Measurements from ENCODE around the gene FOXP2.
"Not testable (repeated sequence)": the region's sequence is repeated elsewhere in the genome, so short reads cannot be mapped to it uniquely, and the experiment has no call there.

Gene FOXP2

DNA sequence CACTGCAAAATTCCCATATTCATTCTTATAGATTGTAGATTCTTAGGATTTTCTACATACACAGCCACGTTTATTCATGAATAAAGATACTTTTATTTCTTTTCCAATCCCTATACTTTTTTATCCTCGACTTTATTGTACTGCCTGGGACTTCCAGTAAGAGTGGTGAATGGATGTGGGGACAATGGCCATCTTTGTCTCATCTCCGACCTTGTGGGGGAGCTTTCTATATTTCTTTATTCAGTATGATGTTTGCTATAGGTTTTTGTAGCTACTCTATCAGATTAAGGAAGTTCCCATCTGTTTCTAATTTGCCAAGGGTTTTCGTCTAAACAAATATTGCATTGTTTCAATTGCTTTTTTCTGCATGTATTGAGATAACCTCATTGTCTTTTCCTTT lies 184.3 kb downstream of the FOXP2 start:
- H4K20me1 ChIP-seq (ENCODE audit: insufficient read depth, low read length) = no peaks in the 10 kb centered on the region
- H3K27ac ChIP-seq (ENCODE audit: low read depth, low read length, poor library complexity, severe bottlenecking) = no peak overlapping the region
- H3K9ac ChIP-seq (ENCODE audit: low read length) = no peak overlapping the region
- no peaks in the 10 kb centered on the region for H3K27me3 ChIP-seq (ENCODE audit: insufficient read depth, low read length)
- no peak overlapping the region for H3K4me3 ChIP-seq (ENCODE audit: low read depth, low read length, poor library complexity, severe bottlenecking)
- no peaks in the 10 kb centered on the region for H3K79me2 ChIP-seq (ENCODE audit: insufficient read depth, low read length)
- TF ChIP-seq, protein P1, sequence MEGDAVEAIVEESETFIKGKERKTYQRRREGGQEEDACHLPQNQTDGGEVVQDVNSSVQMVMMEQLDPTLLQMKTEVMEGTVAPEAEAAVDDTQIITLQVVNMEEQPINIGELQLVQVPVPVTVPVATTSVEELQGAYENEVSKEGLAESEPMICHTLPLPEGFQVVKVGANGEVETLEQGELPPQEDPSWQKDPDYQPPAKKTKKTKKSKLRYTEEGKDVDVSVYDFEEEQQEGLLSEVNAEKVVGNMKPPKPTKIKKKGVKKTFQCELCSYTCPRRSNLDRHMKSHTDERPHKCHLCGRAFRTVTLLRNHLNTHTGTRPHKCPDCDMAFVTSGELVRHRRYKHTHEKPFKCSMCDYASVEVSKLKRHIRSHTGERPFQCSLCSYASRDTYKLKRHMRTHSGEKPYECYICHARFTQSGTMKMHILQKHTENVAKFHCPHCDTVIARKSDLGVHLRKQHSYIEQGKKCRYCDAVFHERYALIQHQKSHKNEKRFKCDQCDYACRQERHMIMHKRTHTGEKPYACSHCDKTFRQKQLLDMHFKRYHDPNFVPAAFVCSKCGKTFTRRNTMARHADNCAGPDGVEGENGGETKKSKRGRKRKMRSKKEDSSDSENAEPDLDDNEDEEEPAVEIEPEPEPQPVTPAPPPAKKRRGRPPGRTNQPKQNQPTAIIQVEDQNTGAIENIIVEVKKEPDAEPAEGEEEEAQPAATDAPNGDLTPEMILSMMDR (IDR thresholded peaks at IDR 0.05; ENCODE audit: low read length) = no peak
- TF ChIP-seq EZH2 (IDR thresholded peaks at IDR 0.05; ENCODE audit: borderline replicate concordance, low read length) = no peak
- no peaks in the 10 kb centered on the region for H3K9me3 ChIP-seq (ENCODE audit: low read length)
- H3K36me3 ChIP-seq (ENCODE audit: insufficient read depth, low read length) = no peaks in the 10 kb centered on the region
- H2AFZ ChIP-seq (ENCODE audit: low read length) = no peak overlapping the region
- H3F3A ChIP-seq (ENCODE audit: insufficient read depth, low read length) = no peaks in the 10 kb centered on the region
- H3K4me2 ChIP-seq (ENCODE audit: low read length) = no peak overlapping the region
- no peaks in the 10 kb centered on the region for H3K4me1 ChIP-seq (ENCODE audit: insufficient read depth, low read length, severe bottlenecking)
- H3K9me2 ChIP-seq (ENCODE audit: low read depth, low read length) = no peaks in the 10 kb centered on the region

DNA sequence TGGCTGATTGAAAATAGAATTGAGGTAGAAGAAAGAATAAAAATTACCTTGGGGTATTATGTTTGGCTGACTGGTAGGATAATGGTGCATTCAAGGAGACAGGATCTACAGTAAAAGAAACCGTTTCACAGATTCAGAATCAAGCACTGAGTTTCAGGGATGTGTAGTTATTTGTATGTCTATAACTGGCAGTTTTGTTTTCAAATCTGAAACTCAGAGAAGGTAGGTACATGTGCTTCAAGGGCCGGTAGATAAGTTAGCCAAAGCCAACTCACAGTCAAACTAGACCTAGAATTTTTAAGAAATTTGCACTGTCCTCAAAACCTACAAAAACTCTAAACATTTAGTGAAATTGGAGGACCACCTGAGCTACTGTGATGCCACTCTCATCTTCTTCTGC lies 191.5 kb downstream of the FOXP2 start:
- Histone ChIP-seq H3F3A (ENCODE audit: insufficient read depth, low read length) (no peaks in the 10 kb centered on the region), H2AFZ (ENCODE audit: low read length) (no peak overlapping the region), H3K9ac (ENCODE audit: low read length) (no peak overlapping the region), H3K27me3 (ENCODE audit: insufficient read depth, low read length) (no peaks in the 10 kb centered on the region), H3K4me3 (ENCODE audit: low read depth, low read length, poor library complexity, severe bottlenecking) (no peak overlapping the region), H3K4me1 (ENCODE audit: insufficient read depth, low read length, severe bottlenecking) (no peaks in the 10 kb centered on the region), H3K27ac (ENCODE audit: low read depth, low read length, poor library complexity, severe bottlenecking) (no peak overlapping the region), H4K20me1 (ENCODE audit: insufficient read depth, low read length) (no peaks in the 10 kb centered on the region), H3K9me2 (ENCODE audit: low read depth, low read length) (no peaks in the 10 kb centered on the region), H3K9me3 (ENCODE audit: low read length) (no peaks in the 10 kb centered on the region), H3K4me2 (ENCODE audit: low read length) (no peak overlapping the region), H3K79me2 (ENCODE audit: insufficient read depth, low read length) (no peaks in the 10 kb centered on the region), H3K36me3 (ENCODE audit: insufficient read depth, low read length) (no peaks in the 10 kb centered on the region)
- TF ChIP-seq, protein P1 (IDR thresholded peaks at IDR 0.05; ENCODE audit: low read length) = no peak

DNA sequence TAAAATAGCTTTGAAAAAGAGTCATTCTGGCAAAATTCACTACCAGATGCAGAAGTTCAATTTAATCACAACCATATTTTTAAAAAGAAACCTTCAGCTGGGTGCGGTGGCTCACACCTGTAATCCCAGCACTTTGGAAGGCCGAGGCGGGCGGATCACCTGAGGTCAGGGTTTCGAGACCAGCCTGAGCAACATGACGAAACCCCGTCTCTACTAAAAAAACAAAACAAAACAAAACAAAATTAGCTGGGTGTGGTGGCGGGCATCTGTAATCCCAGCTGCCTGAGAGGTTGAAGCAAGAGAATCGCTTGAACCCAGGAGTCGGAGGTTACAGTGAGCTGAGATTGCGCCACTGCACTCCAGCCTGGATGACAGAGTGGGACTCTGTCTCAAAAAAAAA lies 194.2 kb downstream of the FOXP2 start:
- H3K4me1 ChIP-seq (ENCODE audit: insufficient read depth, low read length, severe bottlenecking); H4K20me1 ChIP-seq (ENCODE audit: insufficient read depth, low read length); H3K27me3 ChIP-seq (ENCODE audit: insufficient read depth, low read length); H3K4me3 ChIP-seq (ENCODE audit: low read depth, low read length, poor library complexity, severe bottlenecking); H3K9me2 ChIP-seq (ENCODE audit: low read depth, low read length); H3K36me3 ChIP-seq (ENCODE audit: insufficient read depth, low read length); H3F3A ChIP-seq (ENCODE audit: insufficient read depth, low read length); H3K9ac ChIP-seq (ENCODE audit: low read length); H3K79me2 ChIP-seq (ENCODE audit: insufficient read depth, low read length); H3K4me2 ChIP-seq (ENCODE audit: low read length); H3K27ac ChIP-seq (ENCODE audit: low read depth, low read length, poor library complexity, severe bottlenecking); H2AFZ ChIP-seq (ENCODE audit: low read length); H3K9me3 ChIP-seq (ENCODE audit: low read length): not testable (repeated sequence)

DNA sequence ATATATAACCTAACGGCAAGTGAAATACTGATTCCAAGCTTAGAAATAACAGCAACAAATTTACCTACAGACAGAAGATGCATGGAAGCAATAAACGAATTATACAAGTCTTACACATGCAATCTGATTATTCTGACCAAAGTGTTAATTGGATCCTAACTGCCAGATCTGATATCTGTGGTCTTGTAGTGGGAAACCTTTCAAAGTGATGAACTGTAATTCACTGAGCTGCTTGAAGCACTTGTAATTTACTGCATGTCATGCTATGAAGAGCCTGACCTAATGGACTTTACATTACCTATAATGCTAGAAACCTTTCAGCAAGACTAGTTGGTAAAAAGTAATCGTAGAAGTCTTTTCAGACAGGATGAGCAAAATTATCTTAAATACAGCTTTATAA lies 205.6 kb downstream of the FOXP2 start:
- H3K27me3 ChIP-seq (ENCODE audit: insufficient read depth, low read length) = no peaks in the 10 kb centered on the region
- H2AFZ ChIP-seq (ENCODE audit: low read length) = no peak overlapping the region
- H4K20me1 ChIP-seq (ENCODE audit: insufficient read depth, low read length) = no peaks in the 10 kb centered on the region
- no peaks in the 10 kb centered on the region for H3K36me3 ChIP-seq (ENCODE audit: insufficient read depth, low read length)
- H3K9ac ChIP-seq (ENCODE audit: low read length) = no peak overlapping the region
- no peak overlapping the region for H3K4me3 ChIP-seq (ENCODE audit: low read depth, low read length, poor library complexity, severe bottlenecking)
- H3F3A ChIP-seq (ENCODE audit: insufficient read depth, low read length) = no peaks in the 10 kb centered on the region
- H3K27ac ChIP-seq (ENCODE audit: low read depth, low read length, poor library complexity, severe bottlenecking) = no peak overlapping the region
- no peaks in the 10 kb centered on the region for H3K9me2 ChIP-seq (ENCODE audit: low read depth, low read length)
- no peaks in the 10 kb centered on the region for H3K4me1 ChIP-seq (ENCODE audit: insufficient read depth, low read length, severe bottlenecking)
- TF ChIP-seq, protein P1 (IDR thresholded peaks at IDR 0.05; ENCODE audit: low read length) = no peak
- no peak for TF ChIP-seq EZH2 (IDR thresholded peaks at IDR 0.05; ENCODE audit: borderline replicate concordance, low read length)
- no peaks in the 10 kb centered on the region for H3K79me2 ChIP-seq (ENCODE audit: insufficient read depth, low read length)
- H3K4me2 ChIP-seq (ENCODE audit: low read length) = no peak overlapping the region
- H3K9me3 ChIP-seq (ENCODE audit: low read length) = no peaks in the 10 kb centered on the region
